GM19240 (cell line): ENCODE results near the gene SRP68.
A peak's percentile ranks its signal among the peaks of the same experiment; 100 is the strongest.

Source experiments
- DNase-seq: peaks from one replicate; pipeline ENCODE4 v3.0.0; 2011; ENCODE audit warnings: low spot score; ENCODE audit not compliant: insufficient read length

The SRP68 gene

DNA sequence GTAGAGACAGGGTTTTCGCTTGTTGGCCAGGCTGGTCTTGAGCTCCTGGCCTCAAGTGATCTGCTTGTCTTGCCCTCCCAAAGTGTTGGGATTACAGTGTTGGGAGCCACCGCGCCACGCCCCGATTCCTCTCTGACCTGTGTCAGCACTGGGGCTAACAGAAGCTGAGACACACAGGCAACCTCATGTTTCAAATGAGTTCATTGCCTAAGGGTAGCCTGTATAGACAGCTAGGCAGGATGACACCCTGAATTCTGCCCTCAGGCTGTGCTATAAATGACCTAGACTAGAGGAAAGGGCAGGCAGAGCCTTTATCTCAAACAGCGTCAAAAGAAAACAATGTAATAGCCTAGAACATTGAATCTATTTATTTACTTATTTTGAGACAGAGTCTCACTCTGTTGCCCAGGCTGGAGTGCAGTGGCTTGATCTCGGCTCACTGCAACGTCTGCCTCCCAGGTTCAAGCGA lies 74.0 kb downstream of the SRP68 start:
- DNase-seq = no peak

DNA sequence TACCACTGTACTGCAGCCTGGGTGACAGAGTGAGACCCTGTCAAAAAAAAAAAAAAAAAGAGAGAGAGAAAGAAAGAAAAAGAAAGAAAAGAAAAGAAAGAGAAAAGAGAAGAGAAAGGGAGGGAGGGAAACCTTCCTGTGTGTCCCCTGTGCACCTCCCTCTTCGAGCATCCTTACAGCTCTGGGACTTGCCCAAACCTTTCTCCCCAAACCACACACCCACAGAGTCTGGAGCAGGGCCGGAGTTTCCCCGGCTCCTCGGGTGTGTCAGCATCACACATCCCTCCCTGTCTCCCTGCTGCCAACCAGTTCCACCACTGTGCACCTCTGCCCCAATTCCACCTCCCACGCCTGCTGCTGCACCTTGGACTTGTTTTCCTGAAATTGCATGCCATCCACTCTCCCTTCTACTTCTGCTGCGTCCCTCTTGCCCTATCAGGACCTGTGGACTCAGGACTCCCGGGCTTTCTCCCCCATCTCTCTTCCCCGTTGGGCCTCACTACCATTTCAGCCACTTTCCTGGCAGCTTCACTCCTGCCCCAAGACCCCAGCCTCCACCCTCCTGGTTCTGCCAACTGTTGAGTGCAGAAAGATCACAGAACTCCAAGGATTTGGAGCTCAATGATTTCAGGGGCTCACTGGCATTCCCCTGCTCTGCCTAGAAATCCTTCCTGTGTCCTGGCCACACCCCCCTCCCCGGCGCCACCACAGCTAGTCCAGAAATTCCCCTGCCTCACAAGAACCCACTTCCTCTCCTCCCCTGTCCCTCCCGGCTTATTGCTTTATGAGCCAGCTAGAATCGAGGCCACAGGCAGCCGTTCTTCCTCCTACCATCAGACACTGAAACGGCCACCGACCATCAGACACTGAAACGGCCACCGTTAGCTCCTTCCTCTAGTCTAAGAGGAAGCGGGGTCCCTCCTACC lies 75.4 kb downstream of the SRP68 start:
- peak; percentile 50 for DNase-seq

DNA sequence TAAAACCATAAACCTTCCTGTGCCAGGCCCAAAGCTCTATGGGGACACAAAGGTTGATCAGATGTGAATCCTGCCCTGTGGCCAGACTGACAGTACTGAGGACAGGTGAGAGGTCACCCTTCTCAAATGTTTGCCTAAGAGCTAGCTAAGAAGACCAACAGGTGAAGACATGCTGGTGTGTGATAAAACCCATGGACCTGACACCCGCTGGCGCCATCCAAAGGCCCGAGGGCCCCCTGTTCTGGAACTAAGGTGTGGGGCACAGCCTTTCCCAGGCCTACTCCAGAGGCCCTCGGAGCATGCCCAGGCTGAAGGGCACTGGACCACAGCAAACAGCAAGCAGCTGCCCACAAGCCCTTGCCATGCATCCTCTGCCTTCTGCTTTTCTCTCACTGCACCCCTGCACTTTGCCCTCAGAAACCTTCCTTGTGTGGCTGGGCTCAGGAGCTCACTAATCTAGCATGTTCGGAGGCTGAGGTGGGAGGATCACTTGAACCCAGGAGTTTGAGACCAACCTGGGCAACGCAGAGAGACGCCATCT lies 76.9 kb downstream of the SRP68 start:
- no peak for DNase-seq

DNA sequence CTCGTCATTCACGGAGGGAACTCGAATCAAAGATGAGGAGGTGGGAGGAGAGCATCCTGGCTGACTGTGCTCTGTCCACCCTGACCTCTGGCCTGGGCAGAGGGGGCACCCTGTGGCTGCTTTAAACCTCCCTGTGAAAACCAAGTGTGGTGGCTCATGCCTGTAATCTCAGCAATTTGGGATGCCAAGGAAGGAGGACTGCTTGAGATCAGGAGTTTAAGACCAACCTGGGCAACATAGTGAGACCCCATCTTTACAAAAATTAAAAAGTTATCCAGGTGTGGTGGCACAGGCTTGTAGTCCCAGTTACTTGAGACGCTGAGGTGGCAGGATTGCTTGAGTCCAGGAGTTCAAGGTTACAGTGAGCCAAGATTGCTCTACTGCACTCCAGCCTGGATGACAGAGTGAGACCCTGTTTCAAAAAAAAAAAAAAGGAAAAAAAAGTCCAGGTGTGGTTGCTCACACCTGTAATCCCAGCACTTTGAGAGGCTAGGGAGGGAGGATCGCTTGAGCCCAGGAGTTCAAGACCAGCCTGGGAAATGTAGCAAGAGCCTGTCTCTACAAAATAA lies 77.4 kb downstream of the SRP68 start:
- DNase-seq = no peak

DNA sequence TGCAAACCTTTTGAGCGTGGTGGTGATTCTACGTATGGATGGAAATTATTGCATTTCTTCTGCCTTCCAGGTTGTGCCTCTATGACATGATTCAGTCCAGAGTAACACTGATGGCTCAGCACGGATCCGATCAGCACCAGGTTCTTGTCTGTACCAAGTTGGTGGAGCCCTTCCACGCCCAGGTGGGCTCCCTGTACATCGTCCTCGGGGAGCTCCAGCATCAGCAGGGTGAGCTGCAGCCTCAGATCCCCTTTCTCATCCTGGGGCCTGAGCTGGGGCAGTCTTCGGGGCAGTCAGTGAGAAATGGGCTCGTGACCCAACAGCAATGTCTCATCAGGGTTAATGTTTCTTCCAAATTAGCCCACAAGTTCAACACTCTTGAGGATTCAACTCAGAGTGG lies 80.9 kb downstream of the SRP68 start:
- no peak for DNase-seq
